ENCODE results near the gene PSMD2.

Gene PSMD2

DNA sequence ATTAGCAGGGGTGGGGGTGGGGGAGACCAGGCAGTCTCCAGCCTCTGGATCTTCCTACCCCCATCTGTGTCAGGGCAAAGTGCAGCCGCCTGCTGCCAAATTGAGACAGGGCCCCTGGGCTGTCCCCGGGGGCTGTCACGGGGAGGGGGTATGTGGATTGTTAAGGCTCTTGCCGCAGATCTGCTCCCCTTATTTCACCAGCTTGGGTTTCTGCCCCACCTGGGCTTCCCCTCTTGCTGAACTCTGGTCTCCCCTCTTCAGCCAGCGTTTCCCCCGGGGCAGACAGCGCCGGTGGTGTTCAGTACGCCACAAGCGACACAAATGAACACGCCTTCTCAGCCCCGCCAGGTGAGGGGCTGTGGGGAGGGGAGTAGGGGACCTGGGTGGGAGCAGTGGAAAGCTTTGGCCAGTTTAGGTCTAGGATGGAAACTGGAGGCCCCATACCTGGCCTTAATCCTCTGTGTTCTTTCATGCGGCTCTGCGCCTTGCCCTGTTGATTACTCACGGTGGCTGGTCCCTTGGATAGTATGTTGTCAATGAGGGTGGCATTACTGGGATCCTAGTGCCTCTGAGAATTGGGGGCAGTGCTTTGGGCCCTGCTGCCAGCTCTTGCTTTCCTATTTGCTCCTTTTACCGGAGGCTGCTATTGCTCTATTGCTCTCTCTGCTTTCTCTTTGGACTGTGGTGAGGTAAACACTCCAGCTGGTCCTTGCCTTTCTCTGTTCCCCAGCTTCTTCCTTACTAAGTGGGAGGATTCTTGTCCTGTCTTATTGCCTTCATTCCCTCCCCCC lies 17.0 kb downstream of the PSMD2 start:
- no peak for DNase-seq (ENCODE audit: low read depth in 2 of 3, low spot score in 1 of 3)

DNA sequence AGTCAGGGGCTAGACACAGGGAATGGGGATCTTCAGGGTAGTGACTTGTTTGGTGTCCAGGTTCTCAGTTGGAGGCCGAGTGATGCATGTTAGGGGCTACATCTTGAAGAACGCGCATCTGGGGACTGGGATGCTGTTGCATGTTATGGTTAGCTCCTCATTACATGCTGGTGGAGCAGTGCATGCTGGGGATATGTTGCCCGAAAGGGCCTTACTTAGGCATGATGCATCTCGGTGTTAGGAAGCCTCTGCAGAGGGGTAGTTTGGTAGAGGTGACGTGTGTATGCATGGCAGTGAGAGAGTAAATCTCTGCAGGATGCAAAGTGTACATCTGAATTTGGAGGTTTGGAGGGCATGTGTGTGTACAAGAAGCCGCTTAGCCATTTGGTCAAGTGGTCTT lies 17.8 kb downstream of the PSMD2 start:
- no peak for DNase-seq (ENCODE audit: low read depth in 2 of 3, low spot score in 1 of 3)

DNA sequence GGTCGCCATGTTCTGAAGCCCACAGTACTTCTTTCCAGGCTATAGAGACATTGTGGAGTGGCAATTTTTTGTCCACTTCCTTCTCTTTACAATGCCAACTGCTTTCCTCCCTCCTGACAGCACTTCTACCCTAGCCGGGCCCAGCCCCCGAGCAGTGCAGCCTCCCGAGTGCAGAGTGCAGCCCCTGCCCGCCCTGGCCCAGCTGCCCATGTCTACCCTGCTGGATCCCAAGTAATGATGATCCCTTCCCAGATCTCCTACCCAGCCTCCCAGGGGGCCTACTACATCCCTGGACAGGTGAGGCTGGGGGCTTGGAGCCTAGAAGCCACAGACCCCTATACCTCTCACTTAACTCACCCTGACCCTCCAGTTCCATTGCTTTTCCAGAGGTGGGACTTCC lies 18.2 kb downstream of the PSMD2 start:
- no peak for DNase-seq (ENCODE audit: low read depth in 2 of 3, low spot score in 1 of 3)

DNA sequence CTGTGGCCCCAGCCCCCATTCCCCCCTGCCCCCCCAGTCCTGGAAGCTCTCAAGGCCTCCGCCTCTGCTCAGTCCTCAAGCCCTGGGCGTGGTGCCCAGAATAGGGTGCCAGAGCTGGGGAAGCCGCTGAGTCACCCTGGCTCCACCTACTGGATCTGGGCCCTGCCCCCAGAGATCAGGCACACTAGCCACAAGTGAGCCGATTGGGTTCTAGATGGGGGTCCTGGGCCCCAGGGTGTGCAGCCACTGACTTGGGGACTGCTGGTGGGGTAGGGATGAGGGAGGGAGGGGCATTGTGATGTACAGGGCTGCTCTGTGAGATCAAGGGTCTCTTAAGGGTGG lies 21.0 kb downstream of the PSMD2 start:
- no peak for DNase-seq (ENCODE audit: low read depth in 2 of 3, low spot score in 1 of 3)

DNA sequence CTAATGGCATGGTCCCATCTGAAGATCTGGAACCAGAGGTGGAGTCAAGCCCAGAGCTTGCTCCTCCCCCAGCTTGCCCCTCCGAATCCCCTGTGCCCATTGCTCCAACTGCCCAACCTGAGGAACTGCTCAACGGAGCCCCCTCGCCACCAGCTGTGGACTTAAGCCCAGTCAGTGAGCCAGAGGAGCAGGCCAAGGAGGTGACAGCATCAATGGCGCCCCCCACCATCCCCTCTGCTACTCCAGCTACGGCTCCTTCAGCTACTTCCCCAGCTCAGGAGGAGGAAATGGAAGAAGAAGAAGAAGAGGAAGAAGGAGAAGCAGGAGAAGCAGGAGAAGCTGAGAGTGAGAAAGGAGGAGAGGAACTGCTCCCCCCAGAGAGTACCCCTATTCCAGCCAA lies 22.6 kb downstream of the PSMD2 start:
- no peak for DNase-seq (ENCODE audit: low read depth in 2 of 3, low spot score in 1 of 3)

DNA sequence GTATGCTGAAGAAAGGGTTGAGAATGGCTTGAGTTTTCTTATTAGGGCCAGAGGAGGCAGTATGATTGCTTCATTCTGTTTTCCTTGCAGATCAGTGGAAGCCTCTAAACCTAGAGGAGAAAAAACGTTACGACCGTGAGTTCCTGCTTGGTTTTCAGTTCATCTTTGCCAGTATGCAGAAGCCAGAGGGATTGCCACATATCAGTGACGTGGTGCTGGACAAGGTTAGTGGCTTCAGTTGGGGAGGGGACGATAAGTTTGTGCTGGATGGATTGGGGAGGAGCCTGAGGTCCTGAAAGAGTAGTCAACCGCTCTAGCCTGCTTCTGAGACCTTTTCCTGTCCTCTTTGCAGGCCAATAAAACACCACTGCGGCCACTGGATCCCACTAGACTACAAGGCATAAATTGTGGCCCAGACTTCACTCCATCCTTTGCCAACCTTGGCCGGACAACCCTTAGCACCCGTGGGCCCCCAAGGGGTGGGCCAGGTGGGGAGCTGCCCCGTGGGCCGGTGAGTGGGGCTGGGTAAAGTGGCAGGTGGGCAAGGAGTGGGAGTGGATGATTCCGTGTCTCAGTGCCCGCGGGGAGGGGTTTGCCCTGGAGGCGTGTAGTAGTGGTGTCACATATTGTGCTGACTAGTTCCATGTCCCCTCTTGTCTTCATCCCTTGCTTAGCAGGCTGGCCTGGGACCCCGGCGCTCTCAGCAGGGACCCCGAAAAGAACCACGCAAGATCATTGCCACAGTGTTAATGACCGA lies 23.9 kb downstream of the PSMD2 start:
- DNase-seq (ENCODE audit: low read depth in 2 of 3, low spot score in 1 of 3): no peak

DNA sequence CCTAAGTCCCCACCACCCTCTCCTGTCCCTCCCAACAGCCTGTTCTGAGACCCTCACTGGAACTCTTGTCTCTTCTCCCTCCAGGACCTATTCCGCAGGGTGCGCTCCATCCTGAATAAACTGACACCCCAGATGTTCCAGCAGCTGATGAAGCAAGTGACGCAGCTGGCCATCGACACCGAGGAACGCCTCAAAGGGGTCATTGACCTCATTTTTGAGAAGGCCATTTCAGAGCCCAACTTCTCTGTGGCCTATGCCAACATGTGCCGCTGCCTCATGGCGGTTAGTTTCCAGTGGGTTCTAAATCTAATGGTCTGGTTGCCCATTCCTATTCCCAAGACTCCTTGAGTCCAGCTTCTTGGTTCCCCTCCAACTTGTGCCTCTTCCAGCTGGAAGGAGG lies 24.7 kb downstream of the PSMD2 start:
- no peak for DNase-seq (ENCODE audit: low read depth in 2 of 3, low spot score in 1 of 3)

DNA sequence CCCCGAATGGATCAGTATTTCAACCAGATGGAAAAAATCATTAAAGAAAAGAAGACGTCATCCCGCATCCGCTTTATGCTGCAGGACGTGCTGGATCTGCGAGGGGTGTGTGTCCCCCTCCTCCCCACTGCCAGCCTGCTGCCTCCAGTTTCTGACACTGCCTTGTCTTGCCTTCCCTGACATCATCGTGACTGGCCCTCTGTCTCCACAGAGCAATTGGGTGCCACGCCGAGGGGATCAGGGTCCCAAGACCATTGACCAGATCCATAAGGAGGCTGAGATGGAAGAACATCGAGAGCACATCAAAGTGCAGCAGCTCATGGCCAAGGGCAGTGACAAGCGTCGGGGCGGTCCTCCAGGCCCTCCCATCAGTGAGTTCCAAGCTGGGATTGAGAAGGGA lies 26.2 kb downstream of the PSMD2 start:
- no peak for DNase-seq (ENCODE audit: low read depth in 2 of 3, low spot score in 1 of 3)

DNA sequence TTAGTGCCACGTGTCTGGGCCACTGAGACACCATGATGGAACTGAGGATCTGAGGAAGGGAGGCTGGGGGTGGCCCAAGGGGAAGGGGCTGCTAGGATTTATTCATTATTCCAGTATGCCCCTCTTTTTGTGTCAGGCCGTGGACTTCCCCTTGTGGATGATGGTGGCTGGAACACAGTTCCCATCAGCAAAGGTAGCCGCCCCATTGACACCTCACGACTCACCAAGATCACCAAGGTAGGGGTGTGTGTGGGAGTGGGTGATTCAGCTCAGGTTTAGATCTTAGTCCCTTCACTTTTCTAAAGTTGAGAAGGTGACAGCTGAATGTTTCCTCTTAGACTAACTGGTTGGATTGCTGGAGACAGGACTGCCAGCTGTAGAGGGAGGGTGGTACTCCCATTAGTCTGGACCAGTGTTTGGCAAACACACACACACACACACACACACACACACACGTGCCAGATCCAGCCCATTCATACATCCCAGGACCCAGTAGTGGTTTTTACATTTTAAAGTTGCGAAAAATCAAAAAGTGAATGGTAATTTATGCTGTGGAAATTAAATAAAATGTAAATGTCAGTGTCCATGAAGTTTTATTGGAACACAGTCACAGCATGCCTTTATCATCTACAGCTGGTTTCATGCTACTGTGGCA lies 26.8 kb downstream of the PSMD2 start:
- DNase-seq (ENCODE audit: low read depth in 2 of 3, low spot score in 1 of 3): peak in 1 of 3 donors; percentile 34

DNA sequence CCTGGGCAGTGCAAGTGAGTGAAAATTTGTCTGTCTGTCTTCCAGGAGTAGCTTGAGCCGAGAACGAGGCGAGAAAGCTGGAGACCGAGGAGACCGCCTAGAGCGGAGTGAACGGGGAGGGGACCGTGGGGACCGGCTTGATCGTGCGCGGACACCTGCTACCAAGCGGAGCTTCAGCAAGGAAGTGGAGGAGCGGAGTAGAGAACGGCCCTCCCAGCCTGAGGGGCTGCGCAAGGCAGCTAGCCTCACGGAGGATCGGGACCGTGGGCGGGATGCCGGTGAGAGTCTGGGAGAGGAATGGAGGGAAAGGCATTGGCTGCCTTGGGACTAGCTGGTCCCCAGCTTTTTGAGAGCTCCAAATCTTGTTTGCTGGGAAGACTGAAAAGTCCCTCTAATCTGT lies 28.1 kb downstream of the PSMD2 start:
- no peak for DNase-seq (ENCODE audit: low read depth in 2 of 3, low spot score in 1 of 3)

DNA sequence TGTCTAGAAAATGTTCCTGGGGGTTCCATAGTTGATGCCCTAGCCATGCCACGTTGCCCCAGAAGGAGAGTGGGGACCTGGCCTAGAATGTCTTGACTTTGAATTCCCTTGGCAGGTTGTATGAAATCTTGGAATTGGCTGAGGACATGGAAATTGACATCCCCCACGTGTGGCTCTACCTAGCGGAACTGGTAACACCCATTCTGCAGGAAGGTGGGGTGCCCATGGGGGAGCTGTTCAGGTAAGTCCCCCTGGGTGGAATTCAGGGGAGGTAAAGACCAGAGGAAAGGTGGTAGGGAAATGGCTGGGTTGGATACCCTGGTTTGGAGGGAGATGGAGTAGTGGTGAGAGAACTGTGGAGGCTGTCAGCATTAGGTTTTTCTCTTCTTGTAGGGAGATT lies 29.5 kb downstream of the PSMD2 start:
- DNase-seq (ENCODE audit: low read depth in 2 of 3, low spot score in 1 of 3): no peak

DNA sequence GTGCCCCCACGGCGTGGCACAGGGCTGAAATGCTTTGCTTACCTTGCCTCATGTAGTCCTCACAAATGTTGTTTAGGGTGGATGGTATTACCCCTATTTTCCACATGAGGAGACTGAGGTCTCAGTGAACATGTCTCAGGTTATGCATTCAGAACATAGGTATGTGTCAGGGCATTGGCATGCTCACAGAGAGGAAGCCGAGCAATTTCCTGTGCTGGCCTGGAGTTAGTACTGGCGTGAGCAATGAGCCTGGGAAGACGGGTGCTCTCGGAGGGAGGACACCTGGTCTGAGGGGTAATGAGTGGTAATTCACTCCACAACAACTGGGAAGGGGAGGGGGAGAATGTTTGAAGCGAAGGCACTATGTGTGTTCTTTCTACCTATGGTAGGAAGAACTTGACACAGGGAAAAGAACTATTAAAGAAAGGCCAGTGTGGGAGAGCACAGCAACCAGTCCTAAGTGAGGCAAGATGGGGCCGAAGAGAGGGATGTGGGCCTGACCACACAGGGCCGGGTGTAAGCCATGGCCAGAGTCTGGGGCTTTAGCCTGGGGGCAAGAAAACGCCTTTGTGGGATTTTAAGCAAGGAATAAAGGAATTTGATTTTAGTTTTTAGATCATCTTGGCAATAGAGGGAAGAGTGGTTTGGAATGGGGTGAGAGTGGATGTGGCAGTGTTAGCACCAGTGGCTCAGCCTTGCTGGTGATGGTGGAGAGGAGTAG lies 33.5 kb downstream of the PSMD2 start:
- no peak for DNase-seq (ENCODE audit: low read depth in 2 of 3, low spot score in 1 of 3)

DNA sequence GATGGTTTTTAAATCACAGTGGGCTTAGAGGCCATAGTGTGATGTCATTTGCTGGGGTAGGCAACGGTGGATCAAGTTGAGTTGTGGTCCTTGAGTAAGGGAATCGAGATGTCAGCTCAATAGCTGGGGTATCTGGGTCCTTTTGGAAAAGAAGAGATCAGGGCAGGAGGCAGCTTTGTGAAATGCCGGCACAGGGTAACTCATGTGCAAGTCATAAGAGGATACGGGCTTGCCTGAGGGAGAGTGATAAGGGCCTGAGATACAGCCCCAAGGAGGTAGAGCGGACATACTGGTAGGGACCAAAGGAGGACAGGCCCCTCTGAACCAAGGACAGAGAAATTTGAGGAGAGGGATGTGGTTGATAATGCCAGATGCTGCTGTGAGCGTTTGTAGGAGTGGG lies 34.1 kb downstream of the PSMD2 start:
- DNase-seq (ENCODE audit: low read depth in 2 of 3, low spot score in 1 of 3): no peak

DNA sequence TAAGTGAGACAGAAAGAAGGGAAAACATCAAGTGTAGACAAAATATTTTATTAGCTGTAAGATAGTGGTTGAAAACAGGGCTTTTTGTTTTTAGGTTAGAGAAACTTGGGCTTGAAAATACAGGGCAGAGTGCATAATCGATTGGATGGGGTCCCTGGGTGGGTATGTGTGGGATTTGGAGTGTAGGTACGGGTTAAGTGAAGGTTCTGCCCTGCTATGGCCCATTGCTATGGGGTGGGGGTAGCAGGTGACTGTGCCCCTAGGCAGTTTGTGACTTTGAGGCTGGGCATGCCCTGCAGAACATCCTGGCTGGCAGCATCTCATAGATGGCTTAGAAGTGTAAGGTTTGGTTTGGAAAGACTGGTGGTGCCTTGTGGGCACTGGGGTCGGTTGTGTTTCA lies 34.7 kb downstream of the PSMD2 start:
- no peak for DNase-seq (ENCODE audit: low read depth in 2 of 3, low spot score in 1 of 3)

DNA sequence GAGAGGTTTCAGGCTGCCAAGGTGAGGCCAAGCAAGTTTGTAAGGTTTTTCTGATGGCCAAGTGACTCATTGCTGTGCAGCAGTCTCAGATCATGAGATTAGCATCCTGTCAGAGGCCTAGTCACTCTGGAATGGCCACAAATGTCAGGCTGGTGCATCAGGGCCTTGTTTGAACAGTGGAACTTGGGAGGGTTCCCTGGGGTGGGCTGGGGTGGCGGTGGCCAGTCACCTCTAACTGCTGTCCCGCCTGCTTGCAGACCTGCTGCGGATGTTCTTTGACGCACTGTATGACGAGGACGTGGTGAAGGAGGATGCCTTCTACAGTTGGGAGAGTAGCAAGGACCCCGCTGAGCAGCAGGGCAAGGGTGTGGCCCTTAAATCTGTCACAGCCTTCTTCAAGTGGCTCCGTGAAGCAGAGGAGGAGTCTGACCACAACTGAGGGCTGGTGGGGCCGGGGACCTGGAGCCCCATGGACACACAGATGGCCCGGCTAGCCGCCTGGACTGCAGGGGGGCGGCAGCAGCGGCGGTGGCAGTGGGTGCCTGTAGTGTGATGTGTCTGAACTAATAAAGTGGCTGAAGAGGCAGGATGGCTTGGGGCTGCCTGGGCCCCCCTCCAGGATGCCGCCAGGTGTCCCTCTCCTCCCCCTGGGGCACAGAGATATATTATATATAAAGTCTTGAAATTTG lies 35.6 kb downstream of the PSMD2 start:
- DNase-seq (ENCODE audit: low read depth in 2 of 3, low spot score in 1 of 3): no peak

DNA sequence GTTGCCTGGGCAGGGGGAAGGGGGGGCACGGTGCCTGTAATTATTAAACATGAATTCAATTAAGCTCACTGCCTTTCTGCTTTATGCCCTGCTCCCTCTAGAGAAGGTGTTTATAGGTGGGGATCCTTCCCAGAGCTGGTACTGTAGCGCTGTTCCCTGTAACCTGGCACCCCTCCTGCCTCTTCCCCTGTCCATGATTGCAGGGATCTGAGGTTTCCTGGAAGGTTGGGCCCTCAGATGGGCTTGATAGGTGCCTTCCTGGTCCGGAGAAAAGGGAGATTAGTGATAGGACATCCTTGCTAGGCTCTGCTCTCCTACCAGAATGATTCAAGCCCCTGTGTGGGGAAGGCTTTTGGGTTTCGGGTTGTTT lies 36.2 kb downstream of the PSMD2 start:
- DNase-seq (ENCODE audit: low read depth in 2 of 3, low spot score in 1 of 3): no peak

DNA sequence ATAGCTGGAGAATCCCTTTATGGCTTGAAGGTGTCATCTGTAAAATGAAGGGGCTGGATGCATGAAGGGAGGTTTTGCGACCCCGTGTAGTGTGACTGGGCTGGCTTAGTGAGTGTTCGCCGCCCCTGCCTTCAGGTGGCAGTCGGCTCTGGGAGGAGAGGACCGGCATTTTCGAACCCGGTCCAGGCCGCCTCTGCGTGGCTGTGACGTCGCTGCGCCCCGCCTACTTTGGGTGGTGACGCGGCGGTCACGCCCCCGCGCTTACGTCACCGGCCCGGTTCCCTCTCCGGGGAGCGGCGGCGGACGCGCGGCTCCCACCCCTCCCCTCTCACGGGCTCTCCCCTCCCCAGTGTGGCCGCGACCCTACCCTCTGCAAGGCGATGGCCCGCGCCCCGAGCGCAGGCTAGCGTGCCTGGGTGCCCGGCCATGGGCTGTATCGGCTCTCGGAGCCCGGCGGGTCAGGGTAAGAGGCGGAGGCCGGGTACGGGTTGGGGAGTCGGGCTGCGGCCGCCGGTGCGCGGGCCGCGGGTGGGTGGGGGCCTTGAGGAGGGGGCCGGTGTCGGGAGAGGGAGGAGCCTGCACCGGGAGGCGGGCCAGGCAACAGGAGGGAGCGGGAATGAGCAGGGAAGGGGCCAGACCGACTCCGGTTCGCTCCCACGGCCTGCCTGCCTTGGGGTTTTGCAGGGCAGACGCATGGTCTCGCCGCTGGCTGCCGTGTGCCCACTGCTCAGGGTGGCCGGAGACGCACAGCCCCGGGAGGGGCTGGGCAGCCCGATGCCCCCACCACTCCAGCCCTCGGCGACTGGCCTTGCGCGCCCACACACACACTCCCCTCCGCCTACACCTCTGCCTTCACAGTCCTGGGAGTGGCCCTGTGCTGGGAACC lies 36.9 kb downstream of the PSMD2 start:
- peak; percentile 74 to 86 (median 81) for DNase-seq (ENCODE audit: low read depth in 2 of 3, low spot score in 1 of 3)

DNA sequence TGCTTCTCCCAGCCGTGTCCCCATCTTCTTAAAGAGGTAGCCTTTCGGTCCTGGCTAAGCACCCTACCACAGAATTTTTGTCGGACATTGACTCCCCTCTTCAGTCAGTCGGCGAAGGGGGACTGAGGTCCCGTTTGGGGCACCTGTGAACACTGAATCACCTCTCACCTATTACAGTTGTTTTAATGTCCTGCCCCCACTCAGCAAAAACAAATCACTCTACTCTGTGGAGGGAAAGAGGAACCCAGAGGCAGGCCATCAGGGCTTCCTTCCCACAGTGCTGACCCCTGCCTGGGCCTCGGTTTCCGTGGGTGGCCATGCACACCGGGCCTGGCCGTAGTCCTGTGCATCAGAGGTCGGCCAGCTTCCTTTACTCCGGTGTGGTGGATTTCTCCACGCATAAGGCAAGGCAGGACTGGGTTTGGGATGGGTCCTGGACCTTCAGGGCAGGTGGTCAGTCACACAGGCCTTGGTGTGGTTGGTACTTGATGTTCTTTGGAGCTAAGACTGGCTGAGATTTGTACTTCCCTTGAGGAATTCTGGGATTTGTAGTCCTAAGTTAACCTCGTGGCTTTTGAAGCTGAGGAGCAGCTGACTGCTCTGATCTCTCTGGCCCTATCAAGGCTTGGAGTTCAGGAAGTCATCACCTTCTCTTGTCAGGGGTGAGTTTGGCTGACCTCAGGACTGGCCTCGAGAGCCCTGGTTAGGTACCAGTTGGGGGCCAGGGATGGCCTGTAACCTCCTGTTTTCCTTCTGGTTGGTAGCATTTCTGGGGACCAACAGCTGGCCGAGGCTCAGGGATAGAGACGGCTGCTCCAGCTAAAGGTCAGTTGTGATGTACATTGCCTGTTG lies 37.7 kb downstream of the PSMD2 start:
- DNase-seq (ENCODE audit: low read depth in 2 of 3, low spot score in 1 of 3): no peak

DNA sequence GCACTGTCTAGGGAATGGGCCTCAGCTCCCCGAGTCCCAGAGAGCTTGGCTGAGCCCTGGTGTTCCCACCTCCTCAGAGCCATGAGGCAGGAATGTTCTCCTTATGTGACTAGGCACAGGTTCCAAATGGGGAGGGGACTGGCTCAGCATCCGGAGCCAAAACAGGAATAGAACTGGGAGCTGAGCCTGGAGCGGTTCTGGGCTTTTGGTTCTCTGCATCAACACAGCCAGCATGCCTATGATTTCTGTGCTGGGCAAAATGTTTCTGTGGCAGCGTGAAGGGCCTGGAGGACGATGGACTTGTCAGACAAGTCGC lies 38.3 kb downstream of the PSMD2 start, which contains the start of gene FAM131A:
Gene FAM131A, plus strand, starts transcription at position 202 of the 316 bp plus-strand sequence. Its CDS starts 31 bp downstream, at position 233.
- DNase-seq (ENCODE audit: low read depth in 2 of 3, low spot score in 1 of 3): no peak

Measured in stimulated activated CD4-positive, alpha-beta T cell treated with anti-CD3 and anti-CD28 coated beads, Interleukin-12 subunit alpha, Interleukin-12 subunit beta, amount 100 ng/mL, for 48 hours (primary cell).